ENCODE data around the gene PLEKHB1.

GRCh38 chr11:73667891-73668290 is 21.5 kb downstream of the PLEKHB1 start:
- no peak for TF ChIP-seq CTCF (IDR thresholded peaks at IDR 0.05)
- no peak for TF ChIP-seq ZFX (IDR thresholded peaks at IDR 0.05; ENCODE audit: borderline replicate concordance)

Data from 22Rv1 (cell line).